H1 (cell line): Measurements from ENCODE around the gene PDSS1. TPM values are rescaled to one million over a fixed set of nuclear protein-coding genes. Genes with fewer than 3 reads are reported as not detected.

Experiments
- FOSL1 ChIP-seq: IDR thresholded peaks from 2 replicates; pipeline ENCODE4 v1.6.1; 2011; ENCODE audit warnings: mild to moderate bottlenecking, low read depth, low read length, moderate library complexity; ENCODE audit not compliant: insufficient read depth
- HDAC6 ChIP-seq: IDR thresholded peaks from one replicate; pipeline ENCODE4 v1.7.1; 2012; ENCODE audit warnings: low read depth, mild to moderate bottlenecking, inconsistent platforms, low read length, moderate library complexity
- KDM1A ChIP-seq: fragments of 200-600, 300-600 bp; sonication (generic); IDR thresholded peaks from 2 replicates; pipeline ENCODE4 v1.7.1; 2016; ENCODE audit warnings: mild to moderate bottlenecking, low read length, borderline replicate concordance
- polyA plus RNA-seq, 7 experiments: library from polyadenylated mRNA; depleted of rRNA in 3 of 7; stranded (reverse) in 5 of 7; unstranded in 2 of 7; fragments of >200 nt in 5 of 7; fragments of 200-250 nt in 2 of 7; gene quantifications; 1 replicate in 5 of 7; 2 replicates in 1 of 7; 4 replicates in 1 of 7; pipeline versions ENCODE4 v1.2.1 to v1.2.3, GENCODE V29; 2011 to 2013; ENCODE audit warnings: missing spikeins in 2 of 7, mixed read lengths in 2 of 7
- total RNA-seq: library from RNA; stranded (reverse); fragmentation: NEBNext Ultra II Directional; extraction: Animal tissue kit (Norgen Biotek cat#: 25700); gene quantifications from 2 replicates; pipeline ENCODE4 v1.2.1, GENCODE V29; 2021

The PDSS1 gene
- total and polyA plus RNA-seq, 2 of the 8 experiments (the other 6 are each of a cell fraction or from before 2014, with no cell fraction given) = 21.3 to 26.0 TPM

- no peak for TF ChIP-seq HDAC6
- no peak for TF ChIP-seq KDM1A
- TF ChIP-seq FOSL1 = no peak
Measured at GRCh38 chr10:26739071-26739631, 41.6 kb downstream of the PDSS1 start (continued).
